Activated CD8-positive, alpha-beta T cell treated with anti-CD3 and anti-CD28 coated beads for 36 hours (primary cell): ENCODE results near the gene BTBD6. TPM values are rescaled to one million over a fixed set of nuclear protein-coding genes. Genes with fewer than 3 reads are reported as not detected.
A peak's percentile ranks its signal among the peaks of the same experiment; 100 is the strongest.
"Not testable (repeated sequence)": the region's sequence is repeated elsewhere in the genome, so short reads cannot be mapped to it uniquely, and the experiment has no call there.

ENCODE experiments used
- ATAC-seq: fragments of 200-7000 bp; cut with Tn5 transposase; one replicate; pipeline ENCODE4 v1.10.0; 2021; ENCODE audit warnings: mild to moderate bottlenecking, moderate library complexity
- CTCF ChIA-PET: fragments of 350-600 bp; sonication (Branson Sonifier 250); formaldehyde crosslinking; loops from one replicate; lab custom pipeline; 2021; ENCODE audit warnings: antibody characterized with exemption; lab: Charles Lee
- POLR2A ChIA-PET: fragments of 350-600 bp; sonication (Branson Sonifier 250); formaldehyde crosslinking; loops from one replicate; lab custom pipeline; 2021; ENCODE audit warnings: antibody characterized with exemption; lab: Charles Lee
- DNase-seq: peaks from one replicate; pipeline ENCODE4 v3.0.0-alpha.2; 2020
- H3K27ac Mint-ChIP-seq: one replicate; pipeline ENCODE4 v1.8.0; 2021; ENCODE audit warnings: mild to moderate bottlenecking, mixed read lengths
- H3K27me3 Mint-ChIP-seq: one replicate; pipeline ENCODE4 v1.8.0; 2021; ENCODE audit warnings: mixed read lengths
- H3K36me3 Mint-ChIP-seq: one replicate; pipeline ENCODE4 v1.8.0; 2021; ENCODE audit warnings: low read depth, mixed read lengths
- H3K4me1 Mint-ChIP-seq: one replicate; pipeline ENCODE4 v1.8.0; 2021; ENCODE audit warnings: low read depth, mixed read lengths
- H3K4me3 Mint-ChIP-seq: one replicate; pipeline ENCODE4 v1.8.0; 2021; ENCODE audit warnings: mild to moderate bottlenecking, moderate library complexity, mixed read lengths
- H3K9me3 Mint-ChIP-seq: one replicate; pipeline ENCODE4 v1.8.0; 2021; ENCODE audit warnings: mixed read lengths
- intact Hi-C: fragments of 100-400 bp; cut with micrococcal nuclease; formaldehyde crosslinking; loops from one replicate; pipeline ENCODE4 v1.10.0; 2022
- total RNA-seq, 2 experiments: library from RNA; stranded (reverse); gene quantifications; one replicate each; pipeline ENCODE4 v1.2.3, GENCODE V29; 2021
- TF ChIP-seq, protein P1 (sequence below): fragments of 200-600 bp; IDR thresholded peaks from one replicate; pipeline ENCODE4 v1.8.0; 2022; ENCODE audit warnings: antibody characterized with exemption, mild to moderate bottlenecking

Gene BTBD6
- total RNA-seq, 2 experiments from 2014 or later = 24.7 to 26.7 TPM

DNA sequence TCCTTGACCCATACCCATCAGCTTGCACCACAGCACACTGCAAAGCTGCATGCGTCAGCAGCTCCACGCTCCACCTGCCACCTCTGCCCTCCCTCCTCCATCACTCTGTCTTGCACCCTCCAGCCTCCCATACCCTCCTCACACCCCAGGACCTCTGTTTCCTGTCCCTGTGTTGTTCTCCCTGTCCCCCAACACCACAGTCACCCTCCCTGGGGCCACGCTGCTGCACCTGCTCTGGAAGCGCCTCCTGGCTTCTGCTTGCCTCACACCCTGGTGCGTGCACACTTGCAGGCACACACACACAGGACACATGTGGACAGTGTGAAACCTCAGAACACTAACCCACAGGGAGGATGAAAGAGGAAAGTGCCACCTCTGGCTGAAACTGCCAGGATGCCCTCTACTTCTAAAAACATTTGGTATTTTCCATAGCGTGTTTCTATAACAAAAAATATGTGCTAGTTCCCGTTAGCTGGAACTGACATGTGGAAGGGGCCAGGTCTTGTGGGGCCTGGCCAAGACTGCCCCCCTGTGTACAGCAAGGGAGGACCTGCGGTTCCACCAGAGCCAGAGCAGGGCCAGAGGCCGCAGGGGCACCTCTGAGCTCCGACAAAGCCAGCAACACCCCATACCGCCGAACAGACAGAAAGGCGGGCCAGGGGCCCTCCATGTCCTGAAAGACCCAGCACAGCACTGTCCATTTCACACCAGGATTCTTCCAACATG lies 42.5 kb downstream of the BTBD6 start:
- Mint-ChIP-seq H3K4me1 (peaks cover 38% of the 10 kb centered on the region), H3K27ac (peak overlapping the region; percentile 57), H3K36me3 (no peaks in the 10 kb centered on the region), H3K4me3 (no peak overlapping the region), H3K9me3 (no peaks in the 10 kb centered on the region), H3K27me3 (no peaks in the 10 kb centered on the region)
- ChIA-PET POLR2A (interaction anchor here (2.2 kb wide), 1 partner anchor 10 kb away, joined by 8 read pairs; the partner anchor contains the start of gene BRF1), CTCF (interaction anchor here (1.0 to 1.1 kb wide), 2 partner anchors 11 to 87 kb away, joined by 3 to 5 read pairs; partner anchors contain the start of gene BRF1)
- intact Hi-C loops = no loop called here
- ATAC-seq (no peak), DNase-seq (peak; percentile 38)
- TF ChIP-seq, protein P1, sequence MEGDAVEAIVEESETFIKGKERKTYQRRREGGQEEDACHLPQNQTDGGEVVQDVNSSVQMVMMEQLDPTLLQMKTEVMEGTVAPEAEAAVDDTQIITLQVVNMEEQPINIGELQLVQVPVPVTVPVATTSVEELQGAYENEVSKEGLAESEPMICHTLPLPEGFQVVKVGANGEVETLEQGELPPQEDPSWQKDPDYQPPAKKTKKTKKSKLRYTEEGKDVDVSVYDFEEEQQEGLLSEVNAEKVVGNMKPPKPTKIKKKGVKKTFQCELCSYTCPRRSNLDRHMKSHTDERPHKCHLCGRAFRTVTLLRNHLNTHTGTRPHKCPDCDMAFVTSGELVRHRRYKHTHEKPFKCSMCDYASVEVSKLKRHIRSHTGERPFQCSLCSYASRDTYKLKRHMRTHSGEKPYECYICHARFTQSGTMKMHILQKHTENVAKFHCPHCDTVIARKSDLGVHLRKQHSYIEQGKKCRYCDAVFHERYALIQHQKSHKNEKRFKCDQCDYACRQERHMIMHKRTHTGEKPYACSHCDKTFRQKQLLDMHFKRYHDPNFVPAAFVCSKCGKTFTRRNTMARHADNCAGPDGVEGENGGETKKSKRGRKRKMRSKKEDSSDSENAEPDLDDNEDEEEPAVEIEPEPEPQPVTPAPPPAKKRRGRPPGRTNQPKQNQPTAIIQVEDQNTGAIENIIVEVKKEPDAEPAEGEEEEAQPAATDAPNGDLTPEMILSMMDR = no peak

DNA sequence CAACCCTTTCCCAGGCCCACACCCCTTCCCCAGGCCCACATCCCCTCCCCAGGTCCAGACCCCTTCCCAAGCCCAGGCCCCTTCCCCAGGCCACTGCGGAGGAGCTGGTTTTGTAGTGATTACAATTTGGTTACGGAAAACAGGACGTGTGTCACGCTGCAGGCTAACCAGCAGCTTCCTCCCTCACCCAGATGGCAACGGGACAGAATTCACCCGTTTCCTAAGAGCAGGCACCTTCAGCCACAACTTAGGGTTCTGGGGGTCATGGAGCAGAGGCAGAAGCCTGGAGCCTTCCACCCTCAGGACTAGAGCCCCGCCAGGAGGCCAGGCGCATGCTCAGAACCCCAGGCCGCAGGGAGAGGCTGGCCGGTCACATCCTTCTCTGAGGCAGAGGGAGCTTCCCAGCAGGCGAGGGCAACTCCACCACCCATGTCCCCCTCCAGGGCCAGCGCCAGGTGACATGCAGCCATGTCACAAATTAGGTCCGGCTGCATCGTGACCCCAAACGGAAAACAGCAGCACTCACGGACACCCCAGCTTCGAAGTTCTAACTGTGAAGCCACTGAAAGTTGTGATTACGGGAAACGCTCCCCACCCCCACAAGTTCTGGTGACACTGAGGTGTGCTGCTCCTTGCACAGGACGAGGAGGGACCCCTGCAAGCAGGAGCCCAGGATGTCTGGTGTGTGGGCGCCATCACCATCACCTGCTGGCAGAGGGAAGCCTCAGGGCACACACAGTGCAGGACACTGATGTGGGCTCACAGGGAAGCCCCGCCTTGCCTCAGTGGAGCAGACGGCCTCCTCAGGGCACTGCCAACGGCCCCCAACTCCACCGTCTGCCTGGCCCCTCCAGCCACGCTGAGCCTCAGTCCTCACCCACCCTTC lies 44.7 kb downstream of the BTBD6 start:
- DNase-seq = peak; percentile 88
- intact Hi-C loops = no loop called here
- Mint-ChIP-seq H3K4me3 (peak overlapping the region; percentile 56), H3K36me3 (peaks cover 2% of the 10 kb centered on the region), H3K4me1 (peaks cover 39% of the 10 kb centered on the region), H3K27ac (peak overlapping the region; percentile 78), H3K9me3 (no peaks in the 10 kb centered on the region), H3K27me3 (no peaks in the 10 kb centered on the region)
- CTCF ChIA-PET = interaction anchor here (0.5 to 2.7 kb wide), 10 partner anchors 10 to 1923 kb away, joined by 3 to 12 read pairs (median 4); partner anchors contain the start of gene PACS2
- POLR2A ChIA-PET = interaction anchor here (0.6 to 2.1 kb wide), 7 partner anchors 8 to 70 kb away, joined by 3 to 7 read pairs (median 3); partner anchors contain the start of genes BRF1 and PACS2
- peak; percentile 63 for ATAC-seq
- TF ChIP-seq, protein P1 = no peak

DNA sequence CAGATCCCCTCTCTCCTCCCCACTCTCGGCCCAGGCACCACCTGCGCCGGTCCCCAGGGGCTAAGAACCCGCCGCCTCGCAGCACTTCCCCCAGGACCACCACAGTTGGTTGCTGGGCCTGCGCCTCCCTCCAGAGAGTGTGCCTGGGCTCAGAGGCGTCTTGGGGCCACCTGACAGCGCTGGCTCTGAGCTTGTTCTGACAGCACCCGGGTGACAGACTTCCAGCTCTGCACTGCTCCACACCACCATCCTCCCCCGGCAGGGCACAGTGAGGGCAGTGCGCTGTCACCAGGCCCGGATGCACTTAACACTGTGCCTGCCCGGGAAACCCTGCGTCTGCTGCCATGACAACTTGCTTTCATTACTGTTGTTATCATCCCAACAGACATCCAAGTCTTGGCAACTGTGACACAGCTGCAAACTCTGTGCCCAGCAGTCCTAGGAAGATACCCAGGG lies 45.8 kb downstream of the BTBD6 start:
- no peaks in the 10 kb centered on the region for H3K27me3 Mint-ChIP-seq
- ATAC-seq (peak; percentile 91), DNase-seq (peak; percentile 86)
- H3K27ac Mint-ChIP-seq = peak overlapping the region; percentile 83
- intact Hi-C loops = no loop called here
- H3K4me3 Mint-ChIP-seq = peak overlapping the region; percentile 14
- CTCF ChIA-PET = interaction anchor here (1.0 to 2.7 kb wide), 5 partner anchors 11 to 205 kb away, joined by 3 to 12 read pairs (median 4); no protein-coding TSS in a partner anchor
- TF ChIP-seq, protein P1 = no peak
- POLR2A ChIA-PET = interaction anchor here (1.0 to 1.2 kb wide), 3 partner anchors 20 to 46 kb away, joined by 3 to 4 read pairs (median 3); partner anchors contain the start of genes BTBD6 and PACS2
- peaks cover 42% of the 10 kb centered on the region for H3K4me1 Mint-ChIP-seq
- H3K36me3 Mint-ChIP-seq = peaks cover 2% of the 10 kb centered on the region
- H3K9me3 Mint-ChIP-seq = no peaks in the 10 kb centered on the region

DNA sequence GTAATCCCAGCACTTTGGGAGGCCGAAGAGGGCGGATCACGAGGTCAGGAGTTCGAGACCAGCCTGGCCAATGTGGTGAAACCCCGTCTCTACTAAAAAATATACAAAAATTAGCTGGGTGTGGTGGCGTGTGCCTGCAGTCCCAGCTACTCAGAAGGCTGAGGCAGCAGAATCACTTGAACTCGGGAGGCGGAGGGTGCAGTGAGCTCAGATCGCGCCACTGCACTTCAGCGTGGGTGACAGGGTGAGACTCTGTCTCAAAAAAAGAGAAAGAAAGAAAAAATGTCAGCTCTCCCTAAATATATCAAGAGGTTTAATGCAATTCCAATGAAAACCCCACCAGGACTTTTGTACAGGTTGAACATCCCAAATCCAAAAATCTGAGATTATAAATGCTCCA lies 49.0 kb downstream of the BTBD6 start:
- H3K27me3 Mint-ChIP-seq, POLR2A ChIA-PET, H3K27ac Mint-ChIP-seq, H3K9me3 Mint-ChIP-seq, ATAC-seq, H3K4me3 Mint-ChIP-seq, intact Hi-C loops, DNase-seq, H3K36me3 Mint-ChIP-seq: not testable (repeated sequence)
- CTCF ChIA-PET = interaction anchor here (1.0 kb wide), 2 partner anchors 8 to 207 kb away, joined by 3 read pairs; no protein-coding TSS in a partner anchor
- peaks cover 40% of the 10 kb centered on the region for H3K4me1 Mint-ChIP-seq
